ENCODE results near the gene FANCB. TPM values are rescaled to one million over a fixed set of nuclear protein-coding genes. Genes with fewer than 3 reads are reported as not detected.

FANCB gene
- total RNA-seq, 2 experiments from 2014 or later: 9.3 to 9.5 TPM

DNA sequence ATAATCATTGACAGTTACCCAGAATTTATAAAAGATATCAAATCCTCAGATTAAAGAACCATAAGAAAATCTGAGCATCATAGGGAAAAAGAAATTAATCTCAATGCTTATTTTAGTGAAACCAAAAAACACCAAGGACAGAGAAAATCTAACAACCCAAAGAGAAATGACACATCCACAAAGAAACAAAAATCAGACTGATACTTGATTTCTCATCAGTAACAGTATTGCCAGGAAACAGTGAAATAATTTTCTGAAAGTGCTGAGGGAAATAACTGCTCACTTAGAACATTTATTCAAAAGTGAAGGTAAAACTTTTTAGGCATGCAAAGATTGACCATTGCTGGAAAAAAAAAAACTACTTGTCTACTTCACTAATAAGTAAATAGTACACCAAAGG is 11.0 kb upstream of the FANCB start:
- no peaks in the 10 kb centered on the region for H3K27me3 Mint-ChIP-seq
- DNase-seq: no peak
- H3K9me3 Mint-ChIP-seq: no peaks in the 10 kb centered on the region
- no peak overlapping the region for H3K27ac Mint-ChIP-seq
- peaks cover 6% of the 10 kb centered on the region for H3K36me3 Mint-ChIP-seq (ENCODE audit: low read depth)
- H3K4me3 Mint-ChIP-seq: no peak overlapping the region
- ChIA-PET CTCF (no interaction called here), POLR2A (no interaction called here)
- H3K4me1 Mint-ChIP-seq: peaks cover 14% of the 10 kb centered on the region

DNA sequence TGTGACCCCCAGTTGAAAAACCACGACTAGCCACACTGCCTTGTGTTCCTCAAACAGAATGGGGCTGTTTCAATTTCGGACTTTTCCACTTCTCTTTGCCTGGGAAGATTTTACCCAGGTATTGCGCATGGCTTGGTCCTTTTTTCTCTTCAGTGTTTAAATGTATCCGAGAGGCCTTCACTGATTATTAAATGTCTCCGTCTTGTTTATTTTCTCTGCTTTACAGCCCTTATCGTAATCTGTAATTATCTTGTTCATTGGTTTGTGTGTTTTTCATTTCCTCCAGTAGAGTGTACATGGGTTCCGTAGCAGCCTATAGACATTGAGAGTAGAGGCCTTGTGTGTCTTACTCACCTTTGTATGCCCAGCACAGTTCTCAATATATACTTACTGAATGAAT is 2.8 kb upstream of the FANCB start:
- H3K4me3 Mint-ChIP-seq: no peak overlapping the region
- H3K27ac Mint-ChIP-seq: no peak overlapping the region

DNA sequence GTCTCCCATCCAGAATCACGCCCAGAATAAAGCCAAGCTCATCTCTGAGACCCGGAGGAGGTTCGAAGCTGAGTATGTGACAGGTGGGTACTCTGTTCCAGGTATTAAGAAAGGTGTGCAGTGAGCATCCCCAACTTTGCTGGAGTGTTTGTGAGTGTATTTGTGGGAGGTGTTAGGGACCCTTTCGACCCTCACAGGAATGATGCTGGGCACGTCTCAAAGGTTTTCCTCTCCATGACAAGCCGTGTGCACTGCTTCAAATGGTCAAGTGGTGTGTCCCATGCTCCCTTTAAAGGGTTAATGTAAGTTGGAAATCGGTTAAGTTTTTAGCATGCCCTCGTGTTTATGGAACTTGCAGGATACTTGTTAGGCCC is 794 bp upstream of the FANCB start:
- H3K27ac Mint-ChIP-seq: peak overlapping the region; percentile 72
- no peaks in the 10 kb centered on the region for H3K27me3 Mint-ChIP-seq
- peaks cover 30% of the 10 kb centered on the region for H3K4me1 Mint-ChIP-seq
- no peaks in the 10 kb centered on the region for H3K9me3 Mint-ChIP-seq
- ChIA-PET CTCF (no interaction called here), POLR2A (interaction anchor here (1.1 to 2.4 kb wide), 2 partner anchors 25 to 331 kb away, joined by 4 to 6 read pairs; no protein-coding TSS in a partner anchor)
- H3K4me3 Mint-ChIP-seq: peak overlapping the region; percentile 81
- H3K36me3 Mint-ChIP-seq (ENCODE audit: low read depth): peaks cover 15% of the 10 kb centered on the region
- no peak for DNase-seq

More for the DNA sequence above, 2.8 kb upstream of the FANCB start:
- ChIA-PET CTCF (no interaction called here), POLR2A (no interaction called here)
- Mint-ChIP-seq H3K4me1 (peaks cover 24% of the 10 kb centered on the region), H3K27me3 (no peaks in the 10 kb centered on the region), H3K36me3 (ENCODE audit: low read depth) (peaks cover 9% of the 10 kb centered on the region), H3K9me3 (no peaks in the 10 kb centered on the region)
- DNase-seq: no peak

DNA sequence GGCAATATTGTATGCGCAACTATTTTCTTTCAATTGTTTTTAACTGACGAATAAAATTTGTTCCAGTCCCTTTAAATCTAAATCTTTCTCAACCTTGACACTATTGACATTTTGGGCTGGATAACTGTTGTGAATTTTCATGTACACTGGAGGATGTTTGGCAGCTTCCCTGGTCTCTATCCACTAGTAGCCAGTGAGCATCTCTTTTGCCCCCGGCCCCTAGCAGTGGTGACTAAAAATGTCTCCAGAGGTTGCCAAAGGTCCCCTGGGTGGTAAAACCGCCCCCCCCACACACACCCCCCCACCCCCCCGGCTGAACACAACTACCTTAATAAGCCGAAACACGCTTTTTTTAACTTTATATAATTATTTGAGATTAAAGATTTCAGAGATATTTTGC is 514 bp downstream of the FANCB start:
- CTCF ChIA-PET: no interaction called here
- peaks cover 26% of the 10 kb centered on the region for H3K36me3 Mint-ChIP-seq (ENCODE audit: low read depth)

DNA sequence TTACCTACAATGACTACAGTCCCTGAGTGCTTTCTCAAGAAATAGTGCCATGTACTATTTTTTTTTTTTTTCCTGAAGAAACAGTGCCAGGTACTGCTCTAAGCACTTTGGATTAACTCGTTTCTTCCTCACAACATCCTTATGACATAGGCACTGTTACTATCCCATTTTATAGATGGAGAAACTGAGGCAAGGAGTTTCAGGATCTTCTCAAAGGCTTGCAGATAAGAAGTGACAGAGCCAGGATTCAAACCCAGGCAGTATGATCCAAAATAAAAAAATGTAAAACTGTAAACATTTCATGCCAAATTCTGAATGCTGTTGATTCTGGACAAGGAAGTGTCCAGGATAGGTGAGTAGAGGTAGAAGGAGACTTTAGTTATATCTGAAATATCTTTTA is 1.1 kb downstream of the FANCB start:
- Mint-ChIP-seq H3K27me3 (no peaks in the 10 kb centered on the region), H3K4me3 (peak overlapping the region; percentile 81), H3K9me3 (peaks cover 3% of the 10 kb centered on the region), H3K27ac (no peak overlapping the region), H3K36me3 (ENCODE audit: low read depth) (peaks cover 28% of the 10 kb centered on the region), H3K4me1 (peaks cover 27% of the 10 kb centered on the region)
- POLR2A ChIA-PET: no interaction called here
- CTCF ChIA-PET: no interaction called here
- no peak for DNase-seq

More for the DNA sequence above, 514 bp downstream of the FANCB start:
- POLR2A ChIA-PET: no interaction called here
- peak; percentile 15 for DNase-seq
- Mint-ChIP-seq H3K27ac (no peak overlapping the region), H3K27me3 (no peaks in the 10 kb centered on the region), H3K9me3 (peaks cover 3% of the 10 kb centered on the region), H3K4me1 (peaks cover 27% of the 10 kb centered on the region), H3K4me3 (peak overlapping the region; percentile 81)

DNA sequence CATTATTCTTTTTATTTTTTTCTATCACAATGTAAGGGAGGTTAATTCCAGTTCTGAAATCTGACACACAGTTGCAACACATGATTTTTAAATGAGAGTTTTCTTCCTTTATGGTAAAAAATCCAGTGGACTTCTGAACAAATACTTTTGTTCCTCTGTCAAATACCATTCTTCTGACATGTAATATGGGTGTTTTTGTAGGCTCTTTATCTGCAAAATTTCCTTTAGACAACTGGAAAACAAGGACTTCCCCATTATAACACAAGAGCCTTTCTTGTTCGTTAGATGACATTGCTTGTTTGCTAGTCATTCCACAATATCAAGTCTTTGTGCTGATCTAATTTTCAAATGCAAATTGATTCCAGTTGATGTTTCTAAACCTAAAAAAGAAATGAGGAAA is 7.7 kb downstream of the FANCB start:
- Mint-ChIP-seq H3K27me3 (no peaks in the 10 kb centered on the region), H3K36me3 (ENCODE audit: low read depth) (peaks cover 31% of the 10 kb centered on the region), H3K27ac (no peak overlapping the region), H3K4me1 (peaks cover 5% of the 10 kb centered on the region), H3K9me3 (peaks cover 3% of the 10 kb centered on the region), H3K4me3 (no peak overlapping the region)
- ChIA-PET POLR2A (no interaction called here), CTCF (no interaction called here)
- no peak for DNase-seq

DNA sequence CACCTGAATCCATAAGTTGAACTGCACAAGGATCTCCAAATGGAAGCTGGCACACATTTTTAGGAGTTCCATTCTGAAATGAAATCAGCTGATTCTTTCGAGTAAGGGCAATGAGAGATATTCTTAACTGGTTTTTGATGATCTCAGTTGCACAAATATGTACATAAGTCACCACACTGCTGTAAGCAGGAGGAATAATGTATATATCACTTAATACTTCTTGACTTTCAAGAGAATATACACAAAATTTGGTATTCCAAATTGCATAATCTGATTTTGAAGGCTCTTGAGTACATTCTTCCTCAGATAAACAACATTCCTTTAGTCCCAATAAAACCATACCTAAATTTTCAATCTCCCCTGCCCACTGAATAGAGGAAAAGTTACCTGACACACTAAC is 8.2 kb downstream of the FANCB start:
- Mint-ChIP-seq H3K9me3 (peaks cover 3% of the 10 kb centered on the region), H3K36me3 (ENCODE audit: low read depth) (peaks cover 31% of the 10 kb centered on the region), H3K4me3 (no peak overlapping the region), H3K27me3 (no peaks in the 10 kb centered on the region), H3K4me1 (peaks cover 4% of the 10 kb centered on the region), H3K27ac (no peak overlapping the region)
- DNase-seq: no peak
- ChIA-PET POLR2A (no interaction called here), CTCF (no interaction called here)

DNA sequence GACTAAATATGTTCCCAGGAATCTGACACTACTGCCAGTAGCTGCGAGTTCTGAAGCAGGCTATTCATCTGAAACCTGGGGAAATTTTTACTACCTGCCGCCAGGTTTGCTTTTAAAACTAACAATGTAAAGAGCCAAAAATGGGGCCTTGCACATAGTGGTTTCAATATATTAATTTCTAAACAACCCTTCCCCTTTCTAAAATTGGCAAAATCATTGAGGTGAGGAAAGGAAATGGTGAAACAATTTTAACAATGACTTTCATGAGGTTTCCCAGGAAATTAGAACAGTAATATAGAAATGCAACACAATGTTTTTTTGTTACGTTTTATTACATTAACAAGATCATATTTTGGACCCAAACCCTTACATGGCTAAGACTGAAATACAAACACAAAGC is 21.3 kb downstream of the FANCB start:
- Mint-ChIP-seq H3K27ac (no peak overlapping the region), H3K4me1 (no peaks in the 10 kb centered on the region), H3K27me3 (no peaks in the 10 kb centered on the region), H3K36me3 (ENCODE audit: low read depth) (peaks cover 10% of the 10 kb centered on the region), H3K9me3 (no peaks in the 10 kb centered on the region), H3K4me3 (no peak overlapping the region)
- DNase-seq: no peak
- POLR2A ChIA-PET: no interaction called here
- CTCF ChIA-PET: no interaction called here

DNA sequence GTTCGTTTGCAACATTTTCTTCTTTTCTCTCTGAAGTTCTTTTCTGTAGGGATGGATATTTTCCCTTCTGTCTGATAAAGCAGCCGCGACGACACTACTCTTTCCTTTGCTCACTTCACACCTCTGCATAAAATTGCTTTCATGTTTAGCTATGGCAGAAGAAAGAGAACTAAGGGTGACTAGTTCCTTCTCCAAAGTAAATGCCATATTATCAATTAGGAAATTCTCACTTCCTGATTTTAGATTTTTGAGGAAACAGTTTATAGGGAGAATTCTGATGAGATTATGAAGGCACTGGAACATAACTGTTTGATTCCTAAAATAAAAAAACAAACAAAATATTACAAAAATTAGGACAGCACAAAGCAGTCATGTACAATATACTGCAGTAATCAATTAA is 29.2 kb downstream of the FANCB start:
- CTCF ChIA-PET: no interaction called here

DNA sequence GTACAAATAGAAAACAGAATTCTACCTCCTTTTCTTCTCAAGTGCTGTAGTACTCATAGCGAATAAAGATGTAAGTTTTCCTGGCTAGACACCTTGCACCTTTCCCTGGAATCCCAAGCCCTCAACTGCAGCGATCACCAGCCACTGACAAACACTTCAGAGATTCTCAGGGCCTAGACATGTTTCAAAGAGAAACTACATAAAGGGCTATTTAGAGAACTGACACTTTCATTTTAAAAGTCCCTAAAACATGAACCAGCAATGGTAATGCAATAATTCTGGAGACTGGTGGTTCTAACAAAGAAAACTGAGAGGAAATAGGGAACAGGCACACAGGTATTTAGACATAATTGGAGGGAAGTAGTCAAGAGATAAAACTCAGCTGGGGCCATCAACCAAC is 35.7 kb downstream of the FANCB start:
- H3K27ac Mint-ChIP-seq: no peak overlapping the region
- no peak for DNase-seq
- CTCF ChIA-PET: no interaction called here
- no peak overlapping the region for H3K4me3 Mint-ChIP-seq
- H3K9me3 Mint-ChIP-seq: no peaks in the 10 kb centered on the region
- no peaks in the 10 kb centered on the region for H3K4me1 Mint-ChIP-seq
- H3K27me3 Mint-ChIP-seq: no peaks in the 10 kb centered on the region
- peaks cover 31% of the 10 kb centered on the region for H3K36me3 Mint-ChIP-seq (ENCODE audit: low read depth)
- POLR2A ChIA-PET: no interaction called here

More for the DNA sequence above, 29.2 kb downstream of the FANCB start:
- Mint-ChIP-seq H3K36me3 (ENCODE audit: low read depth) (peaks cover 16% of the 10 kb centered on the region), H3K4me1 (no peaks in the 10 kb centered on the region), H3K27ac (no peak overlapping the region), H3K27me3 (no peaks in the 10 kb centered on the region), H3K9me3 (no peaks in the 10 kb centered on the region), H3K4me3 (no peak overlapping the region)
- DNase-seq: no peak
- POLR2A ChIA-PET: no interaction called here

DNA sequence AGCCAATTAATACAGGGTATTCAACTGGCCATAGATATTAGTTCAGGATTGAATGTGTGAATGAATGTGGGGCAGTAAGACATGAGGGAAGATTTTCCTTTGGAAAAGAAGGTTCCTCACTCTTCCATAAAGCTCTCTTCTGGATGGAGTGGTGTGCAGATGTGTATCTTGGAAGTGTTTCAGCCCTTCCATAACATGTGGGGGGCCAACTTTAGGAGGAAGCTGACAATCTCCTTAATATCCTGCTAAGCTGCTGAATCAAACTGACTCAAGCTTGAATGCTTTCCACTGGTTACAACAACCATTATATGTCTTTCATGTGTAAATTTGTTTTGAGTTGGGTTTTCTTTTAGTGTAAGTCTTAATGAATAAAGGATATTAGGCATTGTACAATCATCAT is 40.3 kb downstream of the FANCB start:
- POLR2A ChIA-PET: no interaction called here
- no peaks in the 10 kb centered on the region for H3K4me1 Mint-ChIP-seq

DNA sequence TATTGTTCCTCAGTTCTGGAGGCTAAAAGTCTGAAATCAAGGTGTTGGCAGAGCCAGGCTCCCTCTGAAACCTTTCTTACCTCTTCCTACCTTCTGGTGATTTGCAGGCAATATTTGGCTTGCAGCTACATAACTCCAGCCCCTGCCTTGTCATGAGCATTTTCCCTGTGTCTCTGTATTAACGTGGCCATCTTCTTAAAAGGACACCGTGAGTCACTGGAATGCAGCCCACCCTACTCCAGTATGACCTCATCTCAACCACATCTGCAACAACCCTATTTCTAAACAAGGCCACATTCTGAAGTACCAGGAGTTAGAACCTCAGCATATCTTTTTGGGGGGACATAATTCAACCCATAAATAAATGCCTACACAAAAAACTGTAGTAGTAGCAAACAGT is 40.7 kb downstream of the FANCB start:
- Mint-ChIP-seq H3K27me3 (no peaks in the 10 kb centered on the region), H3K27ac (no peak overlapping the region), H3K4me1 (no peaks in the 10 kb centered on the region), H3K36me3 (ENCODE audit: low read depth) (peaks cover 28% of the 10 kb centered on the region), H3K9me3 (no peaks in the 10 kb centered on the region), H3K4me3 (no peak overlapping the region)
- no peak for DNase-seq
- ChIA-PET CTCF (no interaction called here), POLR2A (no interaction called here)

More for the DNA sequence above, 40.3 kb downstream of the FANCB start:
- peaks cover 29% of the 10 kb centered on the region for H3K36me3 Mint-ChIP-seq (ENCODE audit: low read depth)
- H3K9me3 Mint-ChIP-seq: no peaks in the 10 kb centered on the region
- H3K27ac Mint-ChIP-seq: no peak overlapping the region
- DNase-seq: no peak
- no peaks in the 10 kb centered on the region for H3K27me3 Mint-ChIP-seq
- no peak overlapping the region for H3K4me3 Mint-ChIP-seq
- CTCF ChIA-PET: no interaction called here

DNA sequence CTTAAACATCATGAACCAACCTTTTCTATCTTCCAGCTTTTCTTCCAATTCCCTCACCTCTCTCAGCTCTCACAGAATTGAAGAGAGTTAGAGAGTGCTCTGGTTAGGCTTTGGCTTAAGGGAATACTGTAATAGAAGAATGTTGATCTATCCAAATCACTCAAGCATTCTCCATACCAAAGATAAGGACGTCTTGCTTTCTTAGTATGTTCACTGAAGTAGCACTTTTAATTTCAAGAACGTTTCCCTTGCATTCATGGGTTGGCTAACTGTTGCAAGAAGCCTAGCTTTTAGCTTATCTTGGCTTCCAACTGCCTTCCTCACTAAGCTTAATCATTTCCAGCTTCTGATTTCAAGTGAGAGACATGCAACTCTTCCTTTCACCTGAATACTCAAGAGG is 43.2 kb downstream of the FANCB start:
- Mint-ChIP-seq H3K4me3 (no peak overlapping the region), H3K27me3 (no peaks in the 10 kb centered on the region), H3K27ac (no peak overlapping the region), H3K4me1 (no peaks in the 10 kb centered on the region), H3K9me3 (no peaks in the 10 kb centered on the region), H3K36me3 (ENCODE audit: low read depth) (peaks cover 7% of the 10 kb centered on the region)
- POLR2A ChIA-PET: no interaction called here
- no peak for DNase-seq
- CTCF ChIA-PET: no interaction called here

DNA sequence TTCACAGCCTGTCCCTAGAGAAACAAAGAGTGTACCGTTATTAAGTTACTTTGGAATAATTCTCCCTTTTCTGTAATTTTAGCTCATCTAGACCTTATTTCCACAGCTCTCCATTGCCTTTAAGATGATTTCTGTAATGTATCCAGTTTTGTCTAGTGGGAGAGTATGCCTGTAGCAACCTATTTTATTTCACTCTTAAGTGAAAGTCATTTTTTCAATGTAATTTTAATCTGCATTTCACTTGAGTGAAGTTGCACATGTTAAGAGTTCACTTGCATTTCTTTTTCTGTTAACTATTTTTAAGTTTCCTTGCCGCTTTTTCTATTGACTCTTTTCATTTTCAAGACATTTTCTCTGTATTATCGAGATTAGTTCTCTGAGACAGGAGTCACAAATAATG is 46.5 kb downstream of the FANCB start:
- Mint-ChIP-seq H3K36me3 (ENCODE audit: low read depth) (peaks cover 4% of the 10 kb centered on the region), H3K27ac (no peak overlapping the region), H3K4me3 (no peak overlapping the region), H3K27me3 (no peaks in the 10 kb centered on the region), H3K4me1 (no peaks in the 10 kb centered on the region), H3K9me3 (no peaks in the 10 kb centered on the region)
- no peak for DNase-seq
- CTCF ChIA-PET: no interaction called here
- POLR2A ChIA-PET: no interaction called here

DNA sequence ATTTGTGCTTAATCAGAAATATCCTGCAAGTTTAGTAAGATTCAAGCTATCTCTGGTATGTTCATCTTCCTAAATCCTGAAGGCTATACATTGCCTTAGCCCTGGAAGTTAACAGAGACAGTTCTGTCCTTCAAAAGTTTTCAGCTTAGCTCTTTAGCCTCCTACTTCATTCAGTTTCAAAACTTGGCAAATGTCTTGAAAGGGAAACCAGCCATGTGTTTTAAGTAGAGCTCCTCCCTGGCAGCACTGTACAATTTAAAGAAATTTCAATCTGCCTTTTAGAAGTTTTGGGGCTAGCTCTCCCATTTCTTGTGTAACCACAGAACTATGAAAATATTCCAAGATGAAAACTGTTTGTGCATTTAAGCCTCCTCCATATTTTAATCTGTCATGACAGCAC is 47.0 kb downstream of the FANCB start:
- H3K4me3 Mint-ChIP-seq: no peak overlapping the region
- ChIA-PET POLR2A (no interaction called here), CTCF (no interaction called here)
- H3K27me3 Mint-ChIP-seq: no peaks in the 10 kb centered on the region
- H3K27ac Mint-ChIP-seq: no peak overlapping the region
- H3K9me3 Mint-ChIP-seq: no peaks in the 10 kb centered on the region
- DNase-seq: no peak
- peaks cover 4% of the 10 kb centered on the region for H3K36me3 Mint-ChIP-seq (ENCODE audit: low read depth)
- H3K4me1 Mint-ChIP-seq: no peaks in the 10 kb centered on the region

All from activated CD4-positive, alpha-beta memory T cell treated with anti-CD3 and anti-CD28 coated beads, Interleukin-2, amount 10 ng/mL, durations not matched to agents 7 days and 5 days (primary cell).